Measurements from ENCODE around the gene CLCF1.

CLCF1 gene

DNA sequence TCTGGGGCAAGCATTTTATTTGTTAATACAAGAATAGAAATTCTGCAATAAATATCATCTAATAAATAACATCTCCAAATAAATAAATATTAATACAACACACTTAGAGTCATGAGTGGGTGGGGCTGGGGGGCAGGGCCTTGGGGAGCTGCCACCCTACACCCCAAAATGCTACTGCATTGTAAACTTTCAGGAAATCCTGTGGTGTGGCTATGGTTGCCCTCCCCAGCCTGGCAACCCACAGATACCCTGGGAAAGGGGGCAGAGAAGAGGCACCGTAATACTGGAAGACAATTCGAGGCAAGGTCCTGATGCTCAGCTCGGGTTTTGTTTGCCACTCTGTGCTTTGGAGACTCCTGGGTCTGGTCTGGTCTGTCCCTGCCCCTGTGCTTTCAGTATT is 9.2 kb downstream of the CLCF1 start:
- no peak for DNase-seq (ENCODE audit: low read depth)
- TF ChIP-seq, protein P1, sequence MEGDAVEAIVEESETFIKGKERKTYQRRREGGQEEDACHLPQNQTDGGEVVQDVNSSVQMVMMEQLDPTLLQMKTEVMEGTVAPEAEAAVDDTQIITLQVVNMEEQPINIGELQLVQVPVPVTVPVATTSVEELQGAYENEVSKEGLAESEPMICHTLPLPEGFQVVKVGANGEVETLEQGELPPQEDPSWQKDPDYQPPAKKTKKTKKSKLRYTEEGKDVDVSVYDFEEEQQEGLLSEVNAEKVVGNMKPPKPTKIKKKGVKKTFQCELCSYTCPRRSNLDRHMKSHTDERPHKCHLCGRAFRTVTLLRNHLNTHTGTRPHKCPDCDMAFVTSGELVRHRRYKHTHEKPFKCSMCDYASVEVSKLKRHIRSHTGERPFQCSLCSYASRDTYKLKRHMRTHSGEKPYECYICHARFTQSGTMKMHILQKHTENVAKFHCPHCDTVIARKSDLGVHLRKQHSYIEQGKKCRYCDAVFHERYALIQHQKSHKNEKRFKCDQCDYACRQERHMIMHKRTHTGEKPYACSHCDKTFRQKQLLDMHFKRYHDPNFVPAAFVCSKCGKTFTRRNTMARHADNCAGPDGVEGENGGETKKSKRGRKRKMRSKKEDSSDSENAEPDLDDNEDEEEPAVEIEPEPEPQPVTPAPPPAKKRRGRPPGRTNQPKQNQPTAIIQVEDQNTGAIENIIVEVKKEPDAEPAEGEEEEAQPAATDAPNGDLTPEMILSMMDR (IDR thresholded peaks at IDR 0.05; ENCODE audit: control insufficient read depth, extremely low read depth, insufficient read depth) = no peak

DNA sequence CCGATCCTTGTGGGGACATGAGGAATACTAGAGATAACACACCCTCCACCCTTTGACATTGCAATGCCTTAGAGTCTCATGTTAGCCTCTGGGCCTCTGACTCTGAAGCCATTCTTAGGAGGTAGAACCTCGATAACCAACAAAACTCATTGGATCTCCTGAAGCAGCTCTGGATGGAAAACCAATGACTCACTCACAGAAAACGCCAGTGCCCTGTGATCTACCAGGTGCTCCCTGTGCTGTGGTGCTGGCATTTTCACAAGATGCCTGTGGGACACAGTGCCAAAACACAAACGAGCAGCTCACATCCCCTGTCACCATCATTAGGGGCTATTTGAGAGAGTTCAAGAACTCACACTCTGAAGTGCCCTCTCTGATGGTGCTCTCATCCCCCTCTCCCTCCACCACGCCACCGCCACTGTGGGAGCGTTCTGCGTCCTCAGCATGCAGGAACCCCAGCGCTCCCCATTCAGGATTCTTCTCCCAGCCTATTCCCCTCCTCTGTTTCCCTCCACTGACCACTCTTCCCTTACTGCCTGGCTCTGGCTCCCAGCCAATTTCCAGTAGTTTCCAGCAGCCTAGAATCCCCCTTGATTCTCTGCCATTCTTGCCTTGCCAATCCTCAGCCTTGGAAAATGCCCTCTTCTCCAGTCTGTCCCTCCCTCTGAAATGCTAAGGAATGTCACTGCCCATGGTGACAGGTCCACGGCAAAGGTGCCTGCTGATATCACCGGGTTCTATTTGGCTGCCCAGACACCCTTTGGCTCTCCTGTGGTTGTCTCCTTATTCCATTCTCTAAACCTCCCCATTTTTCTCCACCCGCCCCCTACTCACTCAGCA is 15.3 kb downstream of the CLCF1 start:
- TF ChIP-seq, protein P1 (IDR thresholded peaks at IDR 0.05; ENCODE audit: control insufficient read depth, extremely low read depth, insufficient read depth) = no peak
- no peak for DNase-seq (ENCODE audit: low read depth)
- no peak overlapping the region for H3K4me3 ChIP-seq (ENCODE audit: low read depth, low read length)

More for the DNA sequence above, 9.2 kb downstream of the CLCF1 start:
- H3K4me3 ChIP-seq (ENCODE audit: low read depth, low read length) = no peak overlapping the region

DNA sequence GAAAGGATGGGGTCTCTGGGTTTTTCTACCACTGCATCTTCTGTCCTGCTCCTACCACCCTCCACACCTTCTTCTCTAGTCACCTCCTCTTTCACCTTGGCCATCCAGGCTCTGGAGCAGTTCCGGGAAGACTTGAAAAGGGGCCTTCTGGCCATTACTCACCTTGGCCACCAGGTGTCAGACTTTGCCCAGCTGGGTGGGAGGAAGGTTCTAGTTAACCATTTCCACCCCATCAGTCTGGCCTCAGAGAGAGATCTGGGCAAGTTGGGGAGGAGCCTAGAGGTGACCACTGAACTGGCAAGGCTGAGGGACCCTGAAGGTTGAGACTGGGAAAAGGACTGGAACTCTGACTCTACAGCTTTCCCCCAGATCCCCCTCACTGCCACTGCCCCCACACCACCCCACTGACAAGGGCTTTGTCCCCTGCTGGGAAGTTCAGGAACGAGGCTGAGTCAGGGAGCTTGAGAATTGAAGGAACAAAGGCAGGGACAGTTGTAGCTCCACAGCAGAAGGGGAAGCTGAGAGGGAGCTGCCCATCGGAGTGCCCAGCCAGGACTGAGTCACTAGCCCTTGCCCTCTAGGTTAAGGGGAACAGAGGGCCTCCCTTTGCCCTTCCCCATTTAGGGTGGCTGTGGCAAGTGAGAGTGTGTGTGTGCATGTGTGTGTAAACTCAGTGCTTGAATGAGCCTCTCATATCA is 16.4 kb downstream of the CLCF1 start:
- TF ChIP-seq, protein P1 (IDR thresholded peaks at IDR 0.05; ENCODE audit: control insufficient read depth, extremely low read depth, insufficient read depth) = peak; percentile 96
- no peak overlapping the region for H3K4me3 ChIP-seq (ENCODE audit: low read depth, low read length)
- DNase-seq (ENCODE audit: low read depth) = peak; percentile 47

DNA sequence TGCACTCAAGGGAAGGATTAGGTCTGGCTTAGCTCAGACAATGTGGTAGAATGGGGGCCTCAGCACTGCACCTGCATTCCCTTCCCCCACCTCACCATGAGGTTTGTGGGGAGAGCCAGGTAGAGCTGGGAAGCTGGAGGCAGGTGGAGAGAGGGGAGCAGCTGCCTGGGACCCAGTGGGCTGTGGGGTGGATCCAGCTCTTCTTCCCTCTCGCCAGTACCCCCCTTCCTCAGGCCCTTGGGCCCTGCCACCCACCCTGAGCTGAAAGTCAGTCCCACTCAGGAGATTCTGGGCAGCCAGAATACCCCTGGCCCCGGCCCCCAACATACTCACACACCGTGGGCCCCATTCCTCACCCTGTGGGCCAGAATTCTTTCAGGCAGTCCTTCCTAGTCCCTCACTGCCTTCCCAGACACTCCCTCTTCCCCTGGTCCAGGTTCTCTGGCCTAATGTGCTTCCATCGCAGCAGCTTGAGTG is 17.0 kb downstream of the CLCF1 start:
- no peak overlapping the region for H3K4me3 ChIP-seq (ENCODE audit: low read depth, low read length)
- TF ChIP-seq, protein P1 (IDR thresholded peaks at IDR 0.05; ENCODE audit: control insufficient read depth, extremely low read depth, insufficient read depth) = no peak
- DNase-seq (ENCODE audit: low read depth) = no peak

DNA sequence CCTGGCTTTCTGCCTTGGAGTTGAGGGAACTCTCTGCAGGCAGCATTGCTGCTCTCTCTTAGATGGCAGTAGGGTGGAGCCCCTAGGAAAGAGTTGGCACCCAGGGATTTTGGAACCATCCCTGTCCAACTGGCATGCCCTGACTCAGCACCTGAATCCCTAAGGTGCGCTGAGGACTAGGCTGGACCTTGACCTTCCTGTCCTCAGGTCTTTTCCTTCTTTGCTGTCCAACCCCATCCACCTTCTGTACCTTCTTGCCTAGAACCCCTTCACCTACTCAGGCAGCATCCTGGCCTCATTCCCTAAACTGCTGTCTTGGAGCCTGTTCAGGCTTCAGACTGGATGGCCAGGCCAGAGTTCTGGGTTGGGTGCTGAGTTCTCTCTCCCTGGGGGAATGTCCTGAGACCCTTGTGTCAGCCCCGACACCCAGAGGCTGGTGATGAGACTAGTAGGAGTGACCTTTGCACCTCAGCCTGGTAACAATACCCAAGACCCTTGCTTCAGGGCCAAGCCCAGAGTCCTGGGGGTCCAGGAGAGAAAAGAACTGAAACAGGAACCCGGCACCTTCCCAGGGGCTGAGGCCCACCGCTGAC is 17.5 kb downstream of the CLCF1 start:
- TF ChIP-seq, protein P1 (IDR thresholded peaks at IDR 0.05; ENCODE audit: control insufficient read depth, extremely low read depth, insufficient read depth) = no peak
- DNase-seq (ENCODE audit: low read depth) = no peak
- no peak overlapping the region for H3K4me3 ChIP-seq (ENCODE audit: low read depth, low read length)

DNA sequence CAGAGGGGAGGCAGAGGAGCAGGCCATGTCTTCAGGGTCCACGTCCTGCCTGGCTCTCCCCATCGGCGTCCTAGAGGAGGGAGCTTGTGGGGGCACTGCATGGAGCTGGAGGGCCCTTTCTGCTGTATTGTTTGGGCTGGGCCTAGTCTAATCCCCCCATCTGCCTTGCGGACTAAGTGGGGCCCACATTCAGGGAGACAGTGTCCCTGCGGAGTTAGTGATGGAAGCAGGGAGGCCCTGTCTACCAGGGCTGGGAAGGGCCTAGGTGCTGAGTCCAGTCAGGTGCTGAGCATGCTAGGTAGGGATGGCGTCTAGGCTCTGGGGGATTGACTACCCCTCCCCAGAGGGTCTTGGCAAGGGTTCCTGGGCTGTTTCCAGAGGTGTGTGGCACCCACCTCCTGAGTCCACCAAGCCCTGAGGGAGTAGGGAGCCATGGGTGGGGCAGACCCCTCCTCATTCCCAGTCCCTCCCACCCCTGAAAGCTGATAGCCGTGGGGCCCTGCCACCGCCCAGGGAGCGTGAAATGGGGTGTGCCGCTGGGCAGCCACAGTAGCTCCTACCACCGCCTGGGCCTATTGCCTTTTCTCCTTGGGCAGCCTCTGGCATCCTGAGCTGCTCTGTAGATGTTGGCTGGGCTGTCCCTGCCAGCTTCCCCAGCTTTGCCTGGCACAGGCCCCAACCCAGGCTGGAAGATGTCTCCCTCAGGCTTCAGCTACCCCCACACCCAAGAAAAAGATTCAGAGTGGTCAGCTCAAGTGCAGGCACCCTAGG is 18.2 kb downstream of the CLCF1 start:
- DNase-seq (ENCODE audit: low read depth) = no peak
- TF ChIP-seq, protein P1 (IDR thresholded peaks at IDR 0.05; ENCODE audit: control insufficient read depth, extremely low read depth, insufficient read depth) = no peak
- no peak overlapping the region for H3K4me3 ChIP-seq (ENCODE audit: low read depth, low read length)

Measured in LNCaP clone FGC (cell line).